Measurements from ENCODE around the gene KRTAP6-2.

Gene KRTAP6-2, protein sequence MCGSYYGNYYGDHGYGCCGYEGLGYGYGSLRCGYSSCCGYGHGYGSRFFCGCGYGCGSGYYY

DNA sequence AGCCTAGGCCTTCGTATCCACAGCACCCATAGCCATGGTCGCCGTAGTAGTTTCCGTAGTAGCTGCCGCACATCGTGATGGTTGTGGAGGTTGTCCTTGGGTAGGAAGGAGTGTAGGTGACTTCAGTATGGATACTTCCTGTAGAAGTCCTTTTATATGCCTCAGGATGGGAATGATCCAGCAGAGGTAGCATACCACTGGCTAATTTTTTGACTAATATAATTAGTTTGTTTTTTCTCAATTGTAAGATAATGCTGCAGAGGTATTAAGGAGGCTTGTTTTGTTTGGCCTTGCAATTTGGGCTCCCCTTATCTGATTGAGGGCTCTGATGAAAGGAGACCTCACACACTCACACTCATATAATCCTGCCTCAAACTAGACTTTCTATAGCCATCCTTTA is at the start of gene KRTAP6-2:
Gene KRTAP6-2 (minus strand): TSS at position 101 of the 400 bp plus-strand sequence. CDS start 28 bp downstream, at position 73.
- no peak for DNase-seq (ENCODE audit: low spot score)

- no peak for DNase-seq (ENCODE audit: low spot score)
Observed at GRCh38 chr21:30646904-30647414, 48.3 kb upstream of the KRTAP6-2 start.

- DNase-seq (ENCODE audit: low spot score) = no peak
Observed at GRCh38 chr21:30642564-30642963, 43.9 kb upstream of the KRTAP6-2 start, which contains the start of gene KRTAP20-3. Gene KRTAP20-3 (plus strand): TSS chr21:30642864.

DNA sequence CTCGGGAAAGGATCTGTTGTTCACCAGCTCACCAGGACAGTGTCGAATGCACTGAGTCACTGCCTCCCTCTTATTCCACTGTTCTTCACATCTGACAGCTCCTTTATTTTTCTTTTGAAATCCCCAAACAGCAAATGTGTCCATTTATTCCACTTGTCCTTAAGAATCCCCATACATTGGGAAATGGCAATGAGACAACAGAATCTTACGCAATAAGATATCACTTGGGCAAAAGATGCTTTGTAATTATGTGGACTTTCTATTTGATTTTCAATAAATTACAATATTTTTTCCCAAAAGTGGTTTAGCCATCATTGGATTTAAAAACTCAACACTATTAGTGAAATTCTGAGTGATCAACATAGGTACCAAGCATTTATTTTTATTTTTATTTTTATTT is 40.0 kb upstream of the KRTAP6-2 start:
- DNase-seq (ENCODE audit: low spot score) = no peak

GRCh38 chr21:30634906-30635305 is 36.2 kb upstream of the KRTAP6-2 start, which contains the start of gene KRTAP20-2:
Gene KRTAP20-2 (plus strand): TSS chr21:30635206. CDS start chr21:30635264, 58 bp downstream.
- no peak for DNase-seq (ENCODE audit: low spot score)

DNA sequence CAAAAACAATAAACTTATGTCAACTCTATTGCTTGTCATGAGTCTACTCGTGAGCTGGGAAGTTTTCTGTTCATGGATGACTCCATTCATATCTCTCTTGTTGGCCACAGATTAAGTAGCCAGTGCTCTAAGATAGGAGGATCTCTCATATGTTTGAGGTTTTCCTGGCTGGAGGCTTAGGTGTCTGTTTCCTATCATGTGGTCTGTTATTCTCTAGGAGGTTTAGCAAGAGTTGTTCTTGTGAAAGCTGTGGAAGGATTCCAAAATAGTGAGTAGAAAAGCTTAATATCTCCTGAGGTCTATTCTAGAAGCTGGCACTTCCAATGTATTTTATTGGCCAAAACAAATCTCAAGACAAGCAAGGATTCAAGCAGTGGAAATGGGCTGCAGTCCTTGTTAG is 30.5 kb upstream of the KRTAP6-2 start:
- no peak for DNase-seq (ENCODE audit: low spot score)

DNA sequence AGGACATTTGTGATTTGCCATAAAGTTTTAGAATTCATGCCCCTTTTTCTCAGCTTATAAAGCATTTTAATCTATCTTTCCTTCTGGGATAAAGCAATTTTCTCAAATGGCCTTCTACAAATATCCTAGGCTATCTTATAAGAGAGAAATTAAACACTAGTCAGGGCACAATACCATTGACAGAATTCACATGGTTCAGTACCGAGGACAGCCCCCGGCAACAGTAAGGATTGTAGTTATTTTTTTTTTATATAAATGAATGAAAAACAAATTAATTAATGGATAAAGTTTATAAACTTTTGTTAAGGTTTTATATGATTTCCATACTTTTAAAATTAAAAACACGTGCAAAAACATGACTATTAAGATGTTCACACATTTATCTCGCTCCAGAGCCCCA is 29.4 kb upstream of the KRTAP6-2 start:
- no peak for DNase-seq (ENCODE audit: low spot score)

GRCh38 chr21:30625449-30626165 is 26.9 kb upstream of the KRTAP6-2 start:
- no peak for DNase-seq (ENCODE audit: low spot score)

DNA sequence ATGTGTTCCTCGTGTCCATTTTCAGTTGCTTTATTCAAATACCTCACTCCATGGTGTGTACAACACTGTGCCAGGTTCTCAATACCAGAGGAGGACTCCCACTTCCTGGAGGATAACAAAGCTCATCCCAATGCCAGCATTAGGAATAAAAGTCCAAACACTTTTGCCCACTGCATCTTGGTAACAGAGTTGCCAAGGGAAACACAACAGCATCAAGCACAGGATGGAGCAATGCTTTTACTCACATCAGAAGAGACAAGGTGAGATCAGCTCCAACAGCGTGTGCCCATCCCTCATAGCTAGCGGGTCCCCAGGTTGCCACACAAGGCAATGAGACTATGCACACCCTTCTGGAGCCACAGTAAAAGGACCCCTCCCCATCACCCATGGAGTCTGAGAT is 24.7 kb upstream of the KRTAP6-2 start:
- DNase-seq (ENCODE audit: low spot score) = no peak

GRCh38 chr21:30620522-30620921 is 21.8 kb upstream of the KRTAP6-2 start, which contains the start of gene KRTAP20-4:
Gene KRTAP20-4 (plus strand): TSS chr21:30620627.
- DNase-seq (ENCODE audit: low spot score) = no peak

DNA sequence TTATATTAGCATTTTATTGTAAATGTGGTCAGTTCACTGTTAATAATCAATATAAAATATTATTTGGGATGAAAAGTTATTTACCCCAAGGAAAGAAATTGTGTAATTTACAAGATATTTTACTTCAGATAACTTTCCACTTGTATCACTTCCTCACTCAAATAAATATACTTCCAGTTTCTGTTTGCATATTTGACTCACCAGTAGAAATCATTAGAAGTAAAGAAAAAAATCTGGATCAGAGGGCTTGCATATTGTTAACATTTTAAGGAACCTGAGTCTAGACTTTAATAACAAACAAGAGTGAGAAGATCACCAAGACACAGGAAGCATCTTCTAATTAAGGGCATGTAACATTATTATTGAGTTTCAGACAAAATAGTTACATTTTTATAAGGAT is 21.4 kb upstream of the KRTAP6-2 start:
- DNase-seq (ENCODE audit: low spot score) = no peak

GRCh38 chr21:30616125-30616524 is 17.4 kb upstream of the KRTAP6-2 start, which contains the start of gene KRTAP20-1:
Gene KRTAP20-1 (plus strand): TSS chr21:30616425. CDS start chr21:30616455, 30 bp downstream.
- DNase-seq (ENCODE audit: low spot score) = no peak

GRCh38 chr21:30615199-30615598 is 16.5 kb upstream of the KRTAP6-2 start:
- DNase-seq (ENCODE audit: low spot score) = no peak

GRCh38 chr21:30613836-30614235 is 15.1 kb upstream of the KRTAP6-2 start, which contains the start of gene KRTAP6-1:
Gene KRTAP6-1 (minus strand): TSS chr21:30613930. CDS start chr21:30613904, 26 bp downstream.
- DNase-seq (ENCODE audit: low spot score) = no peak

GRCh38 chr21:30612132-30612531 is 13.4 kb upstream of the KRTAP6-2 start:
- no peak for DNase-seq (ENCODE audit: low spot score)

DNA sequence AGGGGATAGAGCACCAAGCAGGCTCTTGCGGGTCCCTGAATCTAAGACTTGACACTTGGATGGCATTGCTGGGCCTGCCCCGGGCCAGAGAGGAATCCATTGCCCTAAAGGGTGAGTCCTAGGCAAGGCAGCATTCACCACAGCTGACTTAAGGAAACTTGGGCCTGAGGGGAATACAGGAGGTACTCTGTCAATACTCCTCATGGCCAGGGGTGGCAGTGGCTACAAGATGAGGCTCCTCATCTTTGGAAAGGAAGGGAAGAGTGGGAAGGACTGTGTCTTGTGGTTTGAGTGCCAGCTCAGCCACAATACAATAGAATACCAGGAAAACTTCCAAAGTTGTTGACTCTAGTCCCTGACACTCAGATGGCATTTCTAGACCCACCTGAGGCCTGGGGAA is 7.3 kb upstream of the KRTAP6-2 start:
- no peak for DNase-seq (ENCODE audit: low spot score)

GRCh38 chr21:30600787-30601186 is 2.1 kb upstream of the KRTAP6-2 start, which contains the start of gene KRTAP22-1:
Gene KRTAP22-1 (plus strand): TSS chr21:30601087.
- DNase-seq (ENCODE audit: low spot score) = no peak

DNA sequence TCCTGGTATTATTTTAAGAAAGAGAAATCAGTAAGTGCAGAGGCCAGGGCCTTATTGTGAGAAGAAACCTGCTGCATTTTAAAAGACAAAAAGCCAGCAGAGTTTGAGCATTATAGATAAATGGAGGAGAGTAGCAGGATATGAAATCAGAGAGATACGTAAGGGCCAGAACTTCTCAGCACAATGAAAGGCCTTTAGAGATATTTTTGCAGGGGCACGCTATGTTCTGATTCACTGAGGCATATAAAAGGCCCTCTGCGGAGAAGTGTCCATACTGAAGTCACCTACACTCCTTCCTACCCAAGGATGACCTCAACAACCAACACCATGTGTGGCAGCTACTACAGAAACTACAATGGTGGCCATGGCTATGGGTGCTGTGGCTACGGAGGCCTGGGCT is 6.6 kb downstream of the KRTAP6-2 start, which contains the start of gene KRTAP6-3:
Gene KRTAP6-3 (plus strand): TSS at position 301 of the 400 bp plus-strand sequence. CDS start 6 bp downstream, at position 307.
- no peak for DNase-seq (ENCODE audit: low spot score)

GRCh38 chr21:30590297-30590696 is 8.4 kb downstream of the KRTAP6-2 start, which contains the start of gene KRTAP22-2:
Gene KRTAP22-2 (minus strand): TSS chr21:30590397.
- DNase-seq (ENCODE audit: low spot score) = no peak

GRCh38 chr21:30582870-30583269 is 15.8 kb downstream of the KRTAP6-2 start:
- no peak for DNase-seq (ENCODE audit: low spot score)

- no peak for DNase-seq (ENCODE audit: low spot score)
Observed at GRCh38 chr21:30580132-30580531, 18.6 kb downstream of the KRTAP6-2 start.

DNA sequence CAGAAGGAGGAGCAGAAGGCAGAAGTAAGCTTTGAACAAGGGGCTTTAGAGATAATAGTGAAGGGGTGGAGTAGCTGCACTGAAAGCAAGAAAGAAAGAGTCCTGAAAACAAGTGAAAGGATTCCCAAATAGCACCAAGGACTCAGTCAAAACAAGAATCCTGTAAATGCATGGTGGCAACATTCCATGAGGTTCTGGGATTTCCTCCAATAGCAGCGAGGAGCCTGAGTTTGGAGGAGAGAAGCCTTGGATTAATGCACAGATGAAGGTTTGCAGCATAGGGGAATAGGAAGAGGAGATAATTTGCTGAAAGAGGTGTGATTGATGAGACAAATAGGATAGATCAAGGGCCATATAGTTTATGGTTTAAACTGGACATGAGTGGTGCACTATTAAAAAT is 19.4 kb downstream of the KRTAP6-2 start:
- no peak for DNase-seq (ENCODE audit: low spot score)

GRCh38 chr21:30577766-30578165 is 20.9 kb downstream of the KRTAP6-2 start:
- no peak for DNase-seq (ENCODE audit: low spot score)

Data from hepatic stellate cell (primary cell).